AG04450 (cell line): Measurements from ENCODE around the gene AP3D1. TPM values are rescaled to one million over a fixed set of nuclear protein-coding genes. Genes with fewer than 3 reads are reported as not detected.
"Not testable (repeated sequence)": the region's sequence is repeated elsewhere in the genome, so short reads cannot be mapped to it uniquely, and the experiment has no call there.

Experiments
- CTCF ChIA-PET: fragments of 300-600, 350-600 bp; formaldehyde crosslinking; extraction: SDS; loops from one replicate; lab custom pipeline; 2022; ENCODE audit warnings: antibody characterized with exemption, inconsistent platforms; lab: Charles Lee
- POLR2A ChIA-PET: fragments of 350-600 bp; formaldehyde crosslinking; extraction: SDS; loops from one replicate; lab custom pipeline; 2021; ENCODE audit warnings: antibody characterized with exemption, inconsistent platforms; lab: Yijun Ruan, JAX
- DNase-seq: peaks from one replicate; pipeline ENCODE4 v3.0.0-alpha.2; 2011; ENCODE audit warnings: low read depth, low spot score
- H3K27ac ChIP-seq: one replicate; pipeline ENCODE4 v1.5.1; 2012; ENCODE audit warnings: low read depth, low read length, control low read depth
- H3K27me3 ChIP-seq: one replicate; pipeline ENCODE4 v1.6.0; 2012; ENCODE audit warnings: low read length; ENCODE audit not compliant: control insufficient read depth, insufficient read depth
- H3K4me3 ChIP-seq: 2 replicates; pipeline ENCODE4 v1.5.1; 2011; ENCODE audit warnings: mild to moderate bottlenecking, low read depth, low read length, control low read depth
- H3K9me3 ChIP-seq: 2 replicates; pipeline ENCODE4 v1.5.1; 2012; ENCODE audit warnings: low read length; ENCODE audit not compliant: control insufficient read depth, insufficient read depth
- polyA plus RNA-seq: library from polyadenylated mRNA; depleted of rRNA; stranded (reverse); fragments of >200 nt; gene quantifications from 2 replicates; pipeline ENCODE4 v1.2.3, GENCODE V29; 2011
- TF ChIP-seq, protein P1 (sequence below): IDR thresholded peaks from 2 replicates; pipeline ENCODE4 v1.5.1; 2011; ENCODE audit warnings: low read depth, low read length, control low read depth, inconsistent platforms

Gene AP3D1
- polyA plus RNA-seq, 1 experiment = 68.2 TPM

DNA sequence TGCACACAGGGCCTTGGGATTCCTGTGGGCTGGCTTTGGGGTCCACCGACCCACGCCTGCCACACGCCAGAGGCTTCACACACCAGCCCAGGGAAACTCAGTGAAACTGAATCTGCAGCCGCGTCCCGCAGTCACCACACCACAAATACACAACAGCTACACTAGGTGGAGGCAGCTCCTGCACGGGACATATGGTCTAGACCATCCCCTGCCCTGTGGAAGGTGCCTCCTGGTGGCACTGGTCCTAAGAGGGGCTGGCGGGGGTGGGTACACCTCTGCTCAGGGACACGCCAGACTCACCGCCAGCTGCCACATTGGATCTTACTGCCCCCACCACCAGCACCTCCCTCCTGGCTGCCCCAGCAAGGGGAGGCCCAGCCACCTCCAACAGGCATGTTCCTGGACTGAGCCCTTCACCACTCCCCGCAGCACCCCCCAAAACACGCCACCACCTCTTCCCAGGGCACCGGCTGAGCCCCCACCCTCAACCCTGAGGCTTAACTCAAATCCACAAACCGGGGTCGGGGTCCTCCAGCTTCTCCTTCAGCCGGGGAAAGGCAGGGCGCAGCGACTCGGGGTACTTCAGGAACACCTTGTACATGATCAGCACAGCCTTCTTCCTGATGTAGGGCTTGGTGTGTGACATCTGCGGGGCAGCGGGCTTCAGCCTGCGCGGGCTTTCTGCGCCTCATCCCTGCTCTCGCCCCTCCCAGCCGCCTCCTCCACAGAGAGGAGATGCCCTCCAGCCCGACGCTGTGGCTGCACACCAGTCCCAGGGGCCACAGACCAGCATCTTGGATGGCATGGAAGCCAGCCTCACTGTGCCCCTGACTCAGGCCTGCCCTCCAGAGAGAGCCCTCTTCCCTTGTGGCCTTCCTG is 21.2 kb downstream of the AP3D1 start:
- no peak overlapping the region for H3K4me3 ChIP-seq
- TF ChIP-seq, protein P1, sequence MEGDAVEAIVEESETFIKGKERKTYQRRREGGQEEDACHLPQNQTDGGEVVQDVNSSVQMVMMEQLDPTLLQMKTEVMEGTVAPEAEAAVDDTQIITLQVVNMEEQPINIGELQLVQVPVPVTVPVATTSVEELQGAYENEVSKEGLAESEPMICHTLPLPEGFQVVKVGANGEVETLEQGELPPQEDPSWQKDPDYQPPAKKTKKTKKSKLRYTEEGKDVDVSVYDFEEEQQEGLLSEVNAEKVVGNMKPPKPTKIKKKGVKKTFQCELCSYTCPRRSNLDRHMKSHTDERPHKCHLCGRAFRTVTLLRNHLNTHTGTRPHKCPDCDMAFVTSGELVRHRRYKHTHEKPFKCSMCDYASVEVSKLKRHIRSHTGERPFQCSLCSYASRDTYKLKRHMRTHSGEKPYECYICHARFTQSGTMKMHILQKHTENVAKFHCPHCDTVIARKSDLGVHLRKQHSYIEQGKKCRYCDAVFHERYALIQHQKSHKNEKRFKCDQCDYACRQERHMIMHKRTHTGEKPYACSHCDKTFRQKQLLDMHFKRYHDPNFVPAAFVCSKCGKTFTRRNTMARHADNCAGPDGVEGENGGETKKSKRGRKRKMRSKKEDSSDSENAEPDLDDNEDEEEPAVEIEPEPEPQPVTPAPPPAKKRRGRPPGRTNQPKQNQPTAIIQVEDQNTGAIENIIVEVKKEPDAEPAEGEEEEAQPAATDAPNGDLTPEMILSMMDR = no peak
- ChIA-PET CTCF (no interaction called here), POLR2A (no interaction called here)
- no peak for DNase-seq
- no peaks in the 10 kb centered on the region for H3K27me3 ChIP-seq
- no peak overlapping the region for H3K27ac ChIP-seq
- peaks cover 3% of the 10 kb centered on the region; the same call in 1 of the 2 replicates for H3K9me3 ChIP-seq

DNA sequence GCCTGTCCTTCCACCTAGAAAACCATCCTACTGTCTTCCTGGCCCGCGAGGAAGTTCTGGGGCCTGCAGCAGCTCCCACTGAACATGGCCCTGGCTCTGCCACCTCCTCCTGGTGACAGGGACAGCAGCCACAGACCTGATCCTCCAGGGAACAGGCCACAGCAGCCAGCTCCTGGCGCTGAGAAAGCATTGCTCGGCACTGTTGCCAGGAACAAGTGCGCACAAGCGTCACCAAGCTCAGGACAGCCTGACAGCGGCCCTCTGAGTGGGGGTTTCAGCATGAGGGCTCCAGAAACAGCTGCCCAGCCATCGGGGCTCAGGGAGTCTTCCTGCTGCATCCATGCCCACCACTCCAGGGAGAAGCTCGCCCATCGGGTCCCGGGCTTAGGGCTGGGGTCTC is 21.9 kb downstream of the AP3D1 start:
- Histone ChIP-seq H3K9me3 (peaks cover 3% of the 10 kb centered on the region; the same call in 1 of the 2 replicates), H3K27ac (no peak overlapping the region), H3K27me3 (no peaks in the 10 kb centered on the region), H3K4me3 (no peak overlapping the region)
- TF ChIP-seq, protein P1 = no peak
- no peak for DNase-seq
- CTCF ChIA-PET = no interaction called here
- POLR2A ChIA-PET = no interaction called here

DNA sequence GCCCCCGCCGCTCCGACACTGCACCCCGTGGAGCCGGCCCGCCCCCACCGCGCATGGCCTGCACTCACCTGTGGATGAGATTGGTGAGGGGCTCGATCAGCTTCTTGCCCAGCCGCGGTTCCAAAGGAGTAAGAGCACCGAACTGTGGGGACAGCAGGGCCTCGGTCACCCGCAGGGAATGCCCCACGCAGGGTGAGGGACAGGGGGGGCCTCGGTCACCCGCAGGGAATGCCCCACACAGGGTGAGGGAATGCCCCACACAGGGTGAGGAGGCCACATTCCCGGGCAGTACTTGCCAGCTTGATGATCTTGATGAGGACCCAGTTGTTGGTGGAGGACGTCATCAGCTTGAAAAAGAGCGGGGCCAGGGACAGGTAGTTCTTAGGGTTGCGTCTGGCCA is 22.3 kb downstream of the AP3D1 start:
- TF ChIP-seq, protein P1 = no peak
- ChIA-PET POLR2A (no interaction called here), CTCF (no interaction called here)
- Histone ChIP-seq H3K4me3 (no peak overlapping the region), H3K9me3 (peaks cover 3% of the 10 kb centered on the region; the same call in 1 of the 2 replicates), H3K27me3 (no peaks in the 10 kb centered on the region), H3K27ac (no peak overlapping the region)
- no peak for DNase-seq

DNA sequence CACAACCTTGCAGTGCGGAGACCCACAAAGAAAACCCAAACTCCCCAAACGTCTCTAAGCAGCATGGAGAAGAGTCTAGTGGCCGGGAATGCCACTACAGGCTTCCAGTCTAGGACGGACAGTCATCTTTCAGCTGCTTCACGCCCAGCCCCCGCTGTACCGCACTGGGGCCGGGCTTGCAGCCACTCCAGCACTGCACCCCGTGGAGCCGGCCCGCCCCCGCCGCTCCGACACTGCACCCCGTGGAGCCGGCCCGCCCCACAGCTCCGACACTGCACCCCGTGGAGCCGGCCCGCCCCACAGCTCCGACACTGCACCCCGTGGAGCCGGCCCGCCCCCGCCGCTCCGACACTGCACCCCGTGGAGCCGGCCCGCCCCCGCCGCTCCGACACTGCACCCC is 23.1 kb downstream of the AP3D1 start:
- H3K4me3 ChIP-seq, CTCF ChIA-PET: not testable (repeated sequence)

DNA sequence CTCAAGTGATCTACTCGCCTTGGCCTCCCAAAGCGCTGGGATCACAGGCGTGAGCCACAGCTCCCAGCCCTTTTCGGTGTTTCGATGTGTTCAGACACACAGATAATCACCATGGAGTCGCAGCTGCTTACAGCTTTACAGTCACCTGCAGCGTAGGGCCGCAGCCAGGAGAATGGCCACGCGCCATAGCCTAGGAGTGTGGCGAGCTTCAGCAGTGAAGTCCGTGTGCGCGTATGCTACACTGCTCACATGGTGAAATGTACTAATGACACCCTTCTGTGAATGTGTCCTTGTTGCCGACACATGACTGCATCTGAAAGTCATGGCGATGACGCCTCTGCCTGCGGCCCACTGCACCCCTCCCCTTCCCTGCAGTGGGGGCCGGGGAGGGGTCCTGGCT is 23.6 kb downstream of the AP3D1 start:
- POLR2A ChIA-PET = no interaction called here
- Histone ChIP-seq H3K9me3 (peaks cover 3% of the 10 kb centered on the region; the same call in 1 of the 2 replicates), H3K4me3 (no peak overlapping the region), H3K27ac (no peak overlapping the region), H3K27me3 (no peaks in the 10 kb centered on the region)
- DNase-seq = no peak
- TF ChIP-seq, protein P1 = no peak
- CTCF ChIA-PET = no interaction called here

More for the DNA sequence above, 23.1 kb downstream of the AP3D1 start:
- H3K9me3 ChIP-seq, POLR2A ChIA-PET, DNase-seq, H3K27me3 ChIP-seq, H3K27ac ChIP-seq: not testable (repeated sequence)
